ENCODE data around the gene GFOD1. TPM values are rescaled to one million over a fixed set of nuclear protein-coding genes. Genes with fewer than 3 reads are reported as not detected.

The GFOD1 gene
- total RNA-seq, 1 experiment from 2014 or later: 0.68 TPM

DNA sequence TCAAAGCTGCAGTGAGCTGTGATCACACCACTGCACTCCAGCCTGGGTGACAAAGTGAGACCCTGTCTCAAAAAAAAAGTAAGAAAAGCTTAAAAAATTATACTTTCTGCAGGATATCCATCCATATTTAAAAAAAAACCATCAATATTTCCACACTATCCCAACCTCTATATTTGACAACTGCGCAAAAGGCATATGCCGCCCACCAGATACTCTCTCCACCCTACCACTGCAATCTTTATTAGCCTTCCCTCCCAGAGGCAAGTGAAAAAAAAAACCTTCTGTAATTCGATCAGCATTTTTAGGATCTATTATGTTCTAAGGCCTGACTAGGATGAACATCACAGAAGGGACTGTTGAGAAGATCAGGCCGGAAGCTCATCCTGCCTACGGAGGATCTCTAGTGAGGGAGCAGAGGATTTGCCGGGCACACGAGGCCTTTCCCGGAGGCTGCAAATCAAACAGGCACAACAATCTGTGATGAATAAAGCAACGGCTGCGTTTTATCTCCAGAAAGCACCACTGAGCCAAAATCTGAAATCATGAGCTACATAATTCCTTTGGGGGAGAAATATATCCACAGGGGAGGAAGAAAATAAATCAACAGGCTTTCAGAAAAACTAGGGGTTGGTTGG, 65.9 kb downstream of the GFOD1 start:
- Histone ChIP-seq H4K20me1 (ENCODE audit: insufficient read depth) (no peaks in the 10 kb centered on the region), H3K27ac (no peak overlapping the region), H3K9me2 (ENCODE audit: insufficient read depth) (no peaks in the 10 kb centered on the region), H3K4me3 (no peak overlapping the region), H3F3A (ENCODE audit: insufficient read depth, low read depth) (no peaks in the 10 kb centered on the region), H3K36me3 (ENCODE audit: low read depth) (no peaks in the 10 kb centered on the region), H3K9me3 (ENCODE audit: insufficient read depth, low read depth) (no peaks in the 10 kb centered on the region), H3K4me1 (replicated peaks; ENCODE audit: insufficient read depth) (0 out of 2 replicates have a peak, but pooled peaks cover 6% of the 10 kb centered on the region), H3K27me3 (ENCODE audit: insufficient read depth, low read depth) (no peaks in the 10 kb centered on the region), H2AFZ (no peak overlapping the region), H3K4me2 (no peak overlapping the region), H3K79me2 (ENCODE audit: low read depth) (no peaks in the 10 kb centered on the region)
- intact Hi-C loops (cut with micrococcal nuclease; ENCODE audit: unreplicated experiment): no loop called here
- no TSS peak for BruUV-seq (replicated peaks)
- TF ChIP-seq, protein P1, sequence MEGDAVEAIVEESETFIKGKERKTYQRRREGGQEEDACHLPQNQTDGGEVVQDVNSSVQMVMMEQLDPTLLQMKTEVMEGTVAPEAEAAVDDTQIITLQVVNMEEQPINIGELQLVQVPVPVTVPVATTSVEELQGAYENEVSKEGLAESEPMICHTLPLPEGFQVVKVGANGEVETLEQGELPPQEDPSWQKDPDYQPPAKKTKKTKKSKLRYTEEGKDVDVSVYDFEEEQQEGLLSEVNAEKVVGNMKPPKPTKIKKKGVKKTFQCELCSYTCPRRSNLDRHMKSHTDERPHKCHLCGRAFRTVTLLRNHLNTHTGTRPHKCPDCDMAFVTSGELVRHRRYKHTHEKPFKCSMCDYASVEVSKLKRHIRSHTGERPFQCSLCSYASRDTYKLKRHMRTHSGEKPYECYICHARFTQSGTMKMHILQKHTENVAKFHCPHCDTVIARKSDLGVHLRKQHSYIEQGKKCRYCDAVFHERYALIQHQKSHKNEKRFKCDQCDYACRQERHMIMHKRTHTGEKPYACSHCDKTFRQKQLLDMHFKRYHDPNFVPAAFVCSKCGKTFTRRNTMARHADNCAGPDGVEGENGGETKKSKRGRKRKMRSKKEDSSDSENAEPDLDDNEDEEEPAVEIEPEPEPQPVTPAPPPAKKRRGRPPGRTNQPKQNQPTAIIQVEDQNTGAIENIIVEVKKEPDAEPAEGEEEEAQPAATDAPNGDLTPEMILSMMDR (conservative IDR thresholded peaks at IDR 0.05): no peak
- TF ChIP-seq EZH2 (IDR thresholded peaks at IDR 0.05; ENCODE audit: low read depth): no peak
- DNase-seq: no peak
- ChIA-PET CTCF (no interaction called here), POLR2A (ENCODE audit: unreplicated experiment) (no interaction called here)

DNA sequence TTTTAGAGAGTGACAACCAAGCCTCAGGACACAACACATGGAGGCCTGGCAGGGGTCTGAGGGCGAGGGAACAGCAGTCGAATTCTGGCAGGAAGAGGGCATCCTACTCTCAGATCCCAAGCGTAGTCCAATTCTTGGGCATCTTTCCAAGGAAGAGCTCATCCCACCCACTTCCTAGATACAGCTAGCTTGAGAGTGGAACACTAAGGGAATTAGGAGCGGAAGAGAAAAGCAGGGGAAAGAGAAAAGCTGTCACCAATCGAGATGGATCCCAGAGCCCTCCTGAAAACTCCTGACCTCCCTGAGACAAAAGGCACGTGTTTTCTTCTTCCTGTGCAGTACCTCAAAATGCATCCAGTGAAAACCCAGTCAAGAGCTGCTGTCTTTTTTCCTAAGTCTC, 67.1 kb downstream of the GFOD1 start:
- Histone ChIP-seq H4K20me1 (ENCODE audit: insufficient read depth) (no peaks in the 10 kb centered on the region), H3K4me1 (replicated peaks; ENCODE audit: insufficient read depth) (no peaks in the 10 kb centered on the region), H3K9me2 (ENCODE audit: insufficient read depth) (no peaks in the 10 kb centered on the region), H3K4me3 (no peak overlapping the region), H3K27me3 (ENCODE audit: insufficient read depth, low read depth) (no peaks in the 10 kb centered on the region), H3K27ac (no peak overlapping the region), H3K9me3 (ENCODE audit: insufficient read depth, low read depth) (no peaks in the 10 kb centered on the region; the same call in 1 of the 2 replicates), H3F3A (ENCODE audit: insufficient read depth, low read depth) (no peaks in the 10 kb centered on the region), H3K79me2 (ENCODE audit: low read depth) (no peaks in the 10 kb centered on the region), H2AFZ (no peak overlapping the region), H3K36me3 (ENCODE audit: low read depth) (no peaks in the 10 kb centered on the region), H3K4me2 (no peak overlapping the region)
- ChIA-PET POLR2A (ENCODE audit: unreplicated experiment) (no interaction called here), CTCF (no interaction called here)
- DNase-seq: no peak
- TF ChIP-seq EZH2 (IDR thresholded peaks at IDR 0.05; ENCODE audit: low read depth): no peak
- TF ChIP-seq, protein P1 (conservative IDR thresholded peaks at IDR 0.05): no peak
- intact Hi-C loops (cut with micrococcal nuclease; ENCODE audit: unreplicated experiment): no loop called here
- BruUV-seq (replicated peaks): no TSS peak

DNA sequence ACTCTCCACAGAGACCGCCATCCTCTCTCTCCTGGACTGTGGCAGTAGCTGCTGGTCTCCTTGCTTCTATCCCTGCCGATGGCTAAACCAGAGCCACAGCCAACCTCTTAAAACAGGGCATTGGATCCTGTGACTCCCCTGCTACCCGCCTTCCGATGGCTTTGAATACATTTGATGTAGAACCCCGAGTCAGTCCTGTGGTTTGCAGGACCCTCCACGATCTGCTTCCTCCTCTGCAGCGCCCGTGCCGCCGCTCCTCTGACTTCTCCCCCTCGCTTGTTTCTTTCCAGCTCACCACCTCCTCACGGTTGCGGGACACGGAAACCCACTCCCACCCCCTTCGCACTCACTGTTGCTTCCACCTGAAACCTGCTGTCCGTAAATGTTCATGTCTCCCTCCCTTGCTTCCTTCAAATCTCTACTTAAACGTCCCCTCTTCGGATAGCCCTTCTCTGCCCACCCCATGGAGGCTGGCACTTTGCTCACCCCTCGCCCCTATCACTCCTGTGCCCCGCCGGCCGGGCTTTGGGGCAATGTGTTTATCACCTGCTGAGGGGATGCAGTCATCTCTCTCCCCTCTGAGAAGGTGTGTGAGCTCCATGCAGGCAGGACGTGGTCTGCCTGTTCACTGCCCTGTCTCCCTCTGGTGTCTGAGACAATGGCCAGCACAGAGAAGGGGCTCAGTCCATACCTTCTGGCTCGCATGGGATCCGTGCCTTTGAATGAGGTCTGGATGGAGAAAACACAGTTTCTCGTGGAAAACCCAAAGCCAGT, 67.8 kb downstream of the GFOD1 start:
- H3F3A ChIP-seq (ENCODE audit: insufficient read depth, low read depth): no peaks in the 10 kb centered on the region
- POLR2A ChIA-PET (ENCODE audit: unreplicated experiment): no interaction called here
- TF ChIP-seq, protein P1 (conservative IDR thresholded peaks at IDR 0.05): no peak
- no peak for TF ChIP-seq EZH2 (IDR thresholded peaks at IDR 0.05; ENCODE audit: low read depth)

More for the DNA sequence above, 67.8 kb downstream of the GFOD1 start:
- Histone ChIP-seq H2AFZ (no peak overlapping the region), H3K9me3 (ENCODE audit: insufficient read depth, low read depth) (no peaks in the 10 kb centered on the region; the same call in 1 of the 2 replicates), H4K20me1 (ENCODE audit: insufficient read depth) (no peaks in the 10 kb centered on the region), H3K9me2 (ENCODE audit: insufficient read depth) (no peaks in the 10 kb centered on the region), H3K27ac (no peak overlapping the region), H3K79me2 (ENCODE audit: low read depth) (no peaks in the 10 kb centered on the region), H3K4me3 (no peak overlapping the region), H3K4me2 (no peak overlapping the region), H3K4me1 (replicated peaks; ENCODE audit: insufficient read depth) (no peaks in the 10 kb centered on the region), H3K27me3 (ENCODE audit: insufficient read depth, low read depth) (no peaks in the 10 kb centered on the region), H3K36me3 (ENCODE audit: low read depth) (no peaks in the 10 kb centered on the region)
- CTCF ChIA-PET: interaction anchor here (0.6 kb wide), 1 partner anchor 16 kb away, joined by 3 read pairs; no protein-coding TSS in a partner anchor
- intact Hi-C loops (cut with micrococcal nuclease; ENCODE audit: unreplicated experiment): no loop called here
- DNase-seq: no peak
- no TSS peak for BruUV-seq (replicated peaks)
